Fibroblast of pulmonary artery (primary cell): ENCODE results near the gene SYNJ2.
A peak's percentile ranks its signal among the peaks of the same experiment; 100 is the strongest.

Experiments
- DNase-seq: peaks from one replicate; pipeline ENCODE4 v3.0.0-alpha.2; 2010; ENCODE audit warnings: low read depth
- H3K4me3 ChIP-seq: replicated peaks from 2 replicates; pipeline ENCODE4 v1.5.1; 2011; ENCODE audit warnings: low read depth, mild to moderate bottlenecking, control low read depth, low read length, moderate library complexity
- TF ChIP-seq, protein P1 (sequence below): IDR thresholded peaks from 2 replicates; pipeline ENCODE4 v1.5.1; 2011; ENCODE audit warnings: mild to moderate bottlenecking, control low read depth, low read length, inconsistent platforms; ENCODE audit errors: missing control alignments

SYNJ2 gene

GRCh38 chr6:158032354-158032733 is 50.7 kb downstream of the SYNJ2 start:
- TF ChIP-seq, protein P1, sequence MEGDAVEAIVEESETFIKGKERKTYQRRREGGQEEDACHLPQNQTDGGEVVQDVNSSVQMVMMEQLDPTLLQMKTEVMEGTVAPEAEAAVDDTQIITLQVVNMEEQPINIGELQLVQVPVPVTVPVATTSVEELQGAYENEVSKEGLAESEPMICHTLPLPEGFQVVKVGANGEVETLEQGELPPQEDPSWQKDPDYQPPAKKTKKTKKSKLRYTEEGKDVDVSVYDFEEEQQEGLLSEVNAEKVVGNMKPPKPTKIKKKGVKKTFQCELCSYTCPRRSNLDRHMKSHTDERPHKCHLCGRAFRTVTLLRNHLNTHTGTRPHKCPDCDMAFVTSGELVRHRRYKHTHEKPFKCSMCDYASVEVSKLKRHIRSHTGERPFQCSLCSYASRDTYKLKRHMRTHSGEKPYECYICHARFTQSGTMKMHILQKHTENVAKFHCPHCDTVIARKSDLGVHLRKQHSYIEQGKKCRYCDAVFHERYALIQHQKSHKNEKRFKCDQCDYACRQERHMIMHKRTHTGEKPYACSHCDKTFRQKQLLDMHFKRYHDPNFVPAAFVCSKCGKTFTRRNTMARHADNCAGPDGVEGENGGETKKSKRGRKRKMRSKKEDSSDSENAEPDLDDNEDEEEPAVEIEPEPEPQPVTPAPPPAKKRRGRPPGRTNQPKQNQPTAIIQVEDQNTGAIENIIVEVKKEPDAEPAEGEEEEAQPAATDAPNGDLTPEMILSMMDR: no peak
- DNase-seq: no peak
- no peak overlapping the region for H3K4me3 ChIP-seq

DNA sequence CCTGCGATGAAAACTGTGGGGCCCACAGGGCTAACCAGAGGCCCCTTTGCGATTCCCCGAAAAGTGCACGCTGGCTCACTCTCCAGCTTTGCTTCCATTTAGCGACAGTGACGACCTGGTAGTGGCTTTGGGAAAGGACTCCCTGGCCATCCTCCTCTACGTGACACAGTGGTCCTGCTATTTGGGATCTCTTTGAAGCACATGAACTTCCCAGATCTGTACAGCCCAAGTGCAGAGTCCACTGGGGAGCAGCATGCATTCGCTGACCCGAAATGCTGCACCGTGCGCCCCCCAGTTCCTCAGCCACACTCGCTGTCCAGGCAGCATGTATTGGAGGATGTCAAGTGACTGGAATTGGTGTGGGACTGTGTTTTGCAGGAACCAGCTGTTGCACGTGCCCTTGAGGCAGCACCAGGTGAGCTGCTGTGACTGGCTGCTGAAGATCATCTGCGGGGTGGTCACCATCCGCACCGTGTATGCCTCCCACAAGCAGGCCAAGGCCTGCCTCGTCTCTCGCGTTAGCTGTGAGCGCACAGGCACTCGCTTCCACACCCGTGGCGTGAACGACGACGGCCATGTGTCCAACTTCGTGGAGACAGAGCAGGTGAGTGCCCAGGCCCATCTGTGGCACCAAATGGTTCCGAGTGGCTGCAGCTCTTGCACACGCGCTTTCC is 51.6 kb downstream of the SYNJ2 start:
- TF ChIP-seq, protein P1: no peak
- no peak overlapping the region for H3K4me3 ChIP-seq
- DNase-seq: no peak

DNA sequence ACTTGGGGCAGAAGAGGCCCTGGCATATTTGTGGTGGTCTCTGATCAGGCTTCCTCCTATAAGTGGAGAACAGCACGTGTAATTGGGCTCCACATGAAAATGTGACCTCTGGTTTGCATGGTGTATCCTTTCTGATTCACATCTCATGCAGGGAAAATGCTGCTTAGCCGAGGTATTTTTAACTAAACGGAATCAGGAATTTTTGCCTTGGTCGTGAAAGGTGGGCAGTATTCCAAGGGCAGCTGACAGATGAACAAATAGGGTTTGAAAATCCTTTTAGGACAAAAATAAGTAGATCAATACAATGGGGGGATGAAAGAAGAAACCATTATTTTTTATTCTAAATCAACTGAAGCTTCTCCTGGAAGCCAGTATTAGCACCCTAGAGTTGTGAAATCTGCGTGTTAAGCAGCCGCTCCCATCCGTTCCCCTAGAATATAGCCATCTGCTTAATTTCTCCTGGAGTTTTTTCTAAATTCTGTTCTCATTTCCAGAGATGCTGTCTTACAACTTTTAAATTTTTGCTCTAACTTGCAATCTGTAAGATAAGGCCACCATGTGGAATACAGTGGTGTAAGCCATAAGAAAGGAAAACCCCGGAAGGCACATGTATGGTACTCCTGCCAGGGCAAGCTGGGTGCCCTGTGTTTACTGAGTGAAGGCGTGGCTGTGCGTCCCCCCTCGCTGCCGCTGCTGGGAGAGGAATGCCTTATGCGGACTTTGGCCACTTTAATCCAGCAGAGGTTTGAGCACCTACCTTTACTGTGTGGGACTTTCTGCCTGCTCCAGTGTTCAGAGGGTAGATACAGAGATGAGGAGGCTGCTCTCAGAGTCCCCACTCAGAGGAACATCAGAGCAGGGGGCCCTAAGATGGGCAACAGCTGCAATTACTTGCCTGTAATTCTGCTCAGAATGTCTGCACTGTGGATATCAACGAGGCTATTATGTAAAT is 52.4 kb downstream of the SYNJ2 start:
- DNase-seq: peak; percentile 34
- no peak overlapping the region for H3K4me3 ChIP-seq
- TF ChIP-seq, protein P1: no peak

DNA sequence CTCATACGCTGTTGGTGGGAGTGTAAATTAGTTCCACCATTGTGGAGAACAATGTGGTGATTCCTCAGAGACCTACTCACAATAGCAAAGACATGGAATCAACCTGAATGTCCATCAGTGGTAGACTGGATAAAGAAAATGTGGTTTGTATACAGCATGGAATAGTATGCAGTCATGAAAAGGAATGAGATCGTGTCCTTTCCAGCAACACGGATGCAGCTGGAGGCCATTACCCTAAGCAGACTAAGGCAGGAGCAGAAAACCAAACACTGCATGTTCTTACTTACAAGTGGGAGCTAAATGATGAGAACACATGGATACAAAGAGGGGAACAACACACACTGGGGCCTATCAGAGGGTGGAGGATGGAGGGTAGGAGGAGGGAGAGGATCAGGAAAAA is 54.6 kb downstream of the SYNJ2 start:
- no peak for DNase-seq
- TF ChIP-seq, protein P1: no peak

DNA sequence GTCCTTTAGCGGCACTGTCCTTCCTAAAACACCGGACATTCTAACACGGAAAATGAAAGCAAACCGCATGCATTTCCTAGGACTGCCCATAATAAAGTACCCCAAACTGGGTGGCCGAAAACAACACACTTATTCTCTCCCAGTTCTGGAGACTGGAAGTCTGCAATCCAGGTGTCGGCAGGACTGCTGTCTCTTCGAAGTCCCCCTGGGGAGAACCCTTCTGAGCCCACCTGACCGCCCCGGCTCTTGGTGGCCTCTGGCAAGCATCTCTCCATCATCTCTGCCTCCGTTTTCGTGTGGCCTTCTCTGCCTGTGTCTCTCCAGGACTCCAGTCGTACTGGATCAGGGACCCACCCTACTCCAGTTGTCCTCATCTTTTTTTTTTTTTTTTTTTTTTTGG is 55.4 kb downstream of the SYNJ2 start:
- no peak for DNase-seq
- TF ChIP-seq, protein P1: no peak
- H3K4me3 ChIP-seq: no peak overlapping the region

More for the DNA sequence above, 54.6 kb downstream of the SYNJ2 start:
- H3K4me3 ChIP-seq: no peak overlapping the region

DNA sequence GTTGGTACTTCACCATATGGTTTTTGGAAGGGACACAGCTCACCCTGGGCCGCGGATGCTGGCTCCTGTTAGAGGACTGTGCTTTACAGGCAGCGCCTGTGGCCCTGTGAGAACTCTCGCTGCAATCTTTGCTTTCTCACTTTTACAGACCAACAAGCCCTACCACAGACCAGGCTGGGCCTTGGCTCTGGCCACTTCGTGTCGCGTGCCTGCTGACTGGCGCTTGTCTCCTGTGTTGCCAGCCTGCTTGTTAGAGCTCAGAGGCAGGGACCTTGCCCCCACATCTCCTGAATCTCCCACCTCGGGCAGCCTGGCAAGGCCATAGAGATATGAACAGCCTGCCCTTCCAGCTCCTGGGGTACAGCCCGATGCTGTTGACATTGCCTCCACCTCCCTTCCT is 56.1 kb downstream of the SYNJ2 start:
- TF ChIP-seq, protein P1: no peak
- DNase-seq: no peak
- no peak overlapping the region for H3K4me3 ChIP-seq
